Epithelial cell of esophagus (primary cell): Measurements from ENCODE around the gene MED17.
A peak's percentile ranks its signal among the peaks of the same experiment; 100 is the strongest.

ENCODE experiments used
- DNase-seq: peaks from one replicate; pipeline ENCODE4 v3.0.0; 2010; ENCODE audit warnings: low read depth
- H3K4me3 ChIP-seq: 2 replicates; pipeline ENCODE4 v1.5.1; 2011; ENCODE audit warnings: mild to moderate bottlenecking, low read length, control low read depth
- TF ChIP-seq, protein P1 (sequence below): IDR thresholded peaks from 2 replicates; pipeline ENCODE4 v1.5.1; 2011; ENCODE audit warnings: low read depth, mild to moderate bottlenecking, low read length, control low read depth, inconsistent platforms; ENCODE audit not compliant: insufficient read depth; ENCODE audit errors: missing control alignments

Gene MED17

DNA sequence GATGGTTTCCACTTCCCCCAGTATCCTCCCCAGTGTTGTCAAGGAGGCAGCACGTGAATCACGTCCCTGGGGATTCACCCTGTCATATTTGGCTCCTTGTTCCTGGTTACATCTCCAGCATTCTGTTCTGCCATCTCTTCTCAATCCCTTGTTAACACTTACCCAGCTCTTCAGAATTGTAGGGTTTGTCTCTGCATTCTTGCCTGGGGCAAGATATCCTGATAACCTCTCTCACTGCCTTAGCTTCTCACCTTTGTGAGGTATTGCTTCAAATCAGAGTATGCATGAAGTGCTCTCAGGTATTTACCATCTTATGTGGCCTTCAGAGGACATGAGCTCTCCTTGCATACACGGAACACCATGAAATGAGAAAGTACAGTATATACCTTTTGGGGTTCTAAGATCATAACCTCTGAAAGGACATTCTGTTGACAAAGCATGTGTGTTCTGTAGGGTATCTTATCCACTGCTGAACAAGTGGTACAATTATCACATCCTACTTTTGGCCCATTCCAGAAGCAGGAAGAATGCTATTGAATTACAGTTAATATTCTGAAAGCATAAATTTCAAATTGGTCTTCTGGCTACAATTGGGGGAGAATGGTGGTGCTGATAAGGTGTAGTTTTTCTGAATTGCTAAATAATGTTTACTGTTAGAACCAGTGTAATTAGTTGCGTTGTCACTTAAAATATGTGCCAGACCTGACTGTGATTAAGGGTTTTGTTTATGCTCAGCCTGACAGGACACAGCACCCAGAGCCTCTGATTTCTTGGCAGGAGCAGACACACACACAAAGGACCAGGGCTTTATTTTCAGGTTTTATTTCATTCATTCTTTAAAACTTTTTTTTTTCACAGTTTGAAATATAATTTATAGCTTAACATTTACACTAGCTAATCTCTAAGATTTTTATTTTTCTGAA is 33.6 kb downstream of the MED17 start:
- DNase-seq: no peak
- no peak overlapping the region for H3K4me3 ChIP-seq
- TF ChIP-seq, protein P1, sequence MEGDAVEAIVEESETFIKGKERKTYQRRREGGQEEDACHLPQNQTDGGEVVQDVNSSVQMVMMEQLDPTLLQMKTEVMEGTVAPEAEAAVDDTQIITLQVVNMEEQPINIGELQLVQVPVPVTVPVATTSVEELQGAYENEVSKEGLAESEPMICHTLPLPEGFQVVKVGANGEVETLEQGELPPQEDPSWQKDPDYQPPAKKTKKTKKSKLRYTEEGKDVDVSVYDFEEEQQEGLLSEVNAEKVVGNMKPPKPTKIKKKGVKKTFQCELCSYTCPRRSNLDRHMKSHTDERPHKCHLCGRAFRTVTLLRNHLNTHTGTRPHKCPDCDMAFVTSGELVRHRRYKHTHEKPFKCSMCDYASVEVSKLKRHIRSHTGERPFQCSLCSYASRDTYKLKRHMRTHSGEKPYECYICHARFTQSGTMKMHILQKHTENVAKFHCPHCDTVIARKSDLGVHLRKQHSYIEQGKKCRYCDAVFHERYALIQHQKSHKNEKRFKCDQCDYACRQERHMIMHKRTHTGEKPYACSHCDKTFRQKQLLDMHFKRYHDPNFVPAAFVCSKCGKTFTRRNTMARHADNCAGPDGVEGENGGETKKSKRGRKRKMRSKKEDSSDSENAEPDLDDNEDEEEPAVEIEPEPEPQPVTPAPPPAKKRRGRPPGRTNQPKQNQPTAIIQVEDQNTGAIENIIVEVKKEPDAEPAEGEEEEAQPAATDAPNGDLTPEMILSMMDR: no peak

DNA sequence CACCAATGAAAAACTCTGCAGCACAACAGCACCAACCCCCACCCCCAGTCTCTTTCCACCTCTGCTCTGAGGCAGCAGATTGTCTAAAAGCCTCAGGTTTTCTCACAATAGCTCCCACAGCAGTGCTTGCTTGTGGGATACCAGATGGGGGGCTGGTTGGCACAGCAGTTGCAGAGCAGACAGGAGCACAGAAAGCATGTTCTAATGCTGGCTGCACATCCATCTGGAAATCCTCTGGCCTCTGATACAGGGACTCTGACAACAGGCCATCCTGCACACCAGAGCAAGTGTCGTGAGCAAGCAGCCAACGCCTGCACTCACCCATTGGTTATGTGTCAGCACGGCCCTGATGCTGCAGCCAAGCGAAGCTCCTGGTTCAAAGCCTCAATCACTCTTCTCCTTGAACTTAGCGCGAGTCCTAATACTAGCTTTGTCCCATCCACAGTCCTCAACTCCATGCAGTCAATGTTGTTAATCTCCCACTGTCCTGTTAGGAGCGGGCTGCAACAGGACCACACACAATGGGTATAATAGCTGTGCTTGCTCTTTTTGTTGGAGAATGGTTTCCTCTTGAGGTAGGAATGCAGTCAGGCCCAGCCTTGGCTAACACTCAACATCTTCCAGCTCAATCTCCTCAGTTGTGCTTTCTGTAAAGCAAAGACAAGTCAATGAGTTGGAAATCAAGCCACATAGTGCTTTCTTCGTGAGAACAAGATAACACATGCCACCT is 36.0 kb downstream of the MED17 start:
- DNase-seq: no peak
- H3K4me3 ChIP-seq: no peak overlapping the region
- TF ChIP-seq, protein P1: no peak

DNA sequence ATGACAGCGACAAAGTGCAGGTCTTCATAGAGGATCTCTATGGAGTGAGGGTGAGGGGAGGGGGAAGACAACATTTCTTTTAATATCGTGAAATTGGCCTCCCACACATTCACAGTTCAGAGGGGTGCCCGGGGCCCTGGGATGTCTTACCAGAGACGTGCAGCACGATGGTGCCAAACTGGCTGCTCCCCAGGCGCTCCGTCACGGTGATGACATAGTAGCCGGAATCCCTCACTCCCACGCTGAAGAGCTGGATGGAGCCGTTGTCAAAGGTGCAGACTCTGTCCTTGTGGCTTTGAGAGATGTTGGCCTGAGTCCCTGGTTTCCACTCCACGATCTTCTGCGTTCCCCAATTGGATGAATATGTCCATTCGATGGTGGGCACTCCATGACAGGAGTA is 36.8 kb downstream of the MED17 start:
- TF ChIP-seq, protein P1: no peak
- H3K4me3 ChIP-seq: no peak overlapping the region
- DNase-seq: no peak

DNA sequence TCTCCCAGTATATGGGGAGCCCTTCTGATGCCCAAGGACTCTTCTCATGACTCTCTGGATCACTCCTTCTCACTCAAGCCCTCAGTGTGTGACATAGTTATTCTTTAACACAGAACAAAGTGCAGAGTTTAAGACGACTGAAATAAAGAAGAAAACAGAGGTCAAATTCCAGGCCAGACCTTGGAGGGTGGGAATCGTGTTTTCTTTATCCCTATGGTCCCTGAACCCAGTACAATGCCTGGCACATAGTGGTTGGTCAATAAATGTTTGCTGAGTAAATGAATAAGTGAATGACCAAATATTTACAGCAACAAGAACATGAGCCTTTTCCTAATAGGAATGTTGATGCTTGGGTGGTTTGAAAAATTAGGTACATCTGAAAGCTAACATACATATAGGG is 37.5 kb downstream of the MED17 start:
- TF ChIP-seq, protein P1: no peak
- DNase-seq: no peak
- H3K4me3 ChIP-seq: no peak overlapping the region

DNA sequence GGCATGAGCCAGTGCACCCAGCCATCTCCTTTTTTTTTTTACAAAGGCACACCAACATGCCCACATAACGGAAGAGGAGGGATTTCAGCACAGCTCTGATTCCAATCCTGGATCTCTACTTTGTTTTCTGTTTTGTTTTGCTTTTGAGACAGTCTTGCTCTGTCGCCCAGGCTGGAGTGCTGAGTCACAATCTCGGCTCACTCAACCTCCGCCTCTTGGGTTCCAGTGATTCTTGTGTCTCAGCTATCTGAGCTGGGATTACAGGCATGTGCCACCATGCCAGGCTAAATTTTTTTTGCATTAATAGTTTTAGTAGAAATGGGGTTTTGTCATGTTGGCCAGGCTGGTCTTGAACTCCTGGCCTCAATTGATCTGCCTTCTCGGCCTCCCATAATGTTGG is 38.3 kb downstream of the MED17 start:
- TF ChIP-seq, protein P1: no peak
- peak; percentile 60 for DNase-seq
- no peak overlapping the region for H3K4me3 ChIP-seq

DNA sequence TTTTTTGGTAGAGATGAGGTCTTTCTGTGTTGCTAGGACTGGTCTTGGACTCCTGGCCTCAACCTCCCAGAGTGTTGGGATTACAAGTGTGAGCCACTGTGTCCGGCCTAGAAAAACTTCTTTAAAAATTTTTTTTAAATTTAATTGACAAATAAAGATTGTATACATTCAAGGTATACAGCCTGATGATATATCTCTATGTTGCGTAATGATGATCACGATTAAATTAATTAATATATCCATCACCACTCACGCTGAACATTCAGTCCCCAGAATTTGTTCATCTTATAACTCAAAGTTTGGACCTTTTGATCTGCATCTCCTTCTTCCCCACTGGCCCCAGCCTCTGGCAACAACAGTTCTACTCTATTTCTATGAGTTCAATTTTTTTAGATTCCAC is 39.1 kb downstream of the MED17 start:
- no peak overlapping the region for H3K4me3 ChIP-seq
- TF ChIP-seq, protein P1: no peak

More for the DNA sequence above, 39.1 kb downstream of the MED17 start:
- no peak for DNase-seq
